Measurements from ENCODE around the gene ACBD6. TPM values are rescaled to one million over a fixed set of nuclear protein-coding genes. Genes with fewer than 3 reads are reported as not detected.

The ACBD6 gene
- total and polyA plus RNA-seq, 2 of the 4 experiments (the other 2 are of a cell fraction): 52.5 to 59.1 TPM

DNA sequence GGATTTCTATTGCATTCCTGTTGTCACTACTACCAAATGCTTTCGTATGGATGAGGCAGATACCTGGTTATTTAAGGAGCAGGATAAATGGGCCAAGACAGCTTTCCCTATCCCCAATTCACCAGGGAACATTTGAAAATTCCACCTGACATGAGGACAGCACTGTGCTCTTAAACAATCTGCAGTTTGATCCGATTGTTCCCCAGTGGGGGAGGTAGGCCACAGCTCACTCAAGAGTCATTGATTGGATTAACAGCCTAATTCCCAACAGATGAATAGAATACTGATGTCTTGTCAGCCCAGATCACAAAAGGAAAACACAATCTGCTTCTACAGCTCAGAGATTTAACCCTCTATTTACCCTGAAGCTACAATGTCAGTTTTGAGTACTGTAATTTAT is 148.4 kb downstream of the ACBD6 start:
- H3K9me1 ChIP-seq (ENCODE audit: insufficient read depth, low read length): no peaks in the 10 kb centered on the region
- no peak overlapping the region for H2AFZ ChIP-seq (replicated peaks; ENCODE audit: low read length, poor library complexity)
- no peaks in the 10 kb centered on the region for H3K9me3 ChIP-seq (ENCODE audit: control insufficient read depth, insufficient read depth, low read length)
- no peak overlapping the region for H3K4me2 ChIP-seq (ENCODE audit: low read depth, low read length)
- no peak for ATAC-seq (ENCODE audit: low read depth)
- H2BK5ac ChIP-seq (ENCODE audit: low read depth, low read length, poor library complexity, severe bottlenecking): no peak overlapping the region
- no peaks in the 10 kb centered on the region for H3K27me3 ChIP-seq (ENCODE audit: control insufficient read depth, insufficient read depth, low read length)
- no peak overlapping the region for H3K14ac ChIP-seq (replicated peaks; ENCODE audit: low read depth, low read length)
- H4K5ac ChIP-seq (ENCODE audit: low read depth, low read length): no peak overlapping the region
- H3K27ac ChIP-seq (ENCODE audit: insufficient read depth, low read length): no peak overlapping the region
- intact Hi-C loops (cut with micrococcal nuclease) (no loop called here), dilution Hi-C loops (cut with HindIII; ENCODE audit: low sequenced_read_pairs, unreplicated experiment) (no loop called here), in situ Hi-C loops (cut with MboI; ENCODE audit: low sequenced_read_pairs) (no loop called here)
- H3K4ac ChIP-seq (ENCODE audit: low read depth, low read length): no peak overlapping the region
- 0 out of 2 replicates have a peak, but pooled peaks cover 3% of the 10 kb centered on the region for H3K4me1 ChIP-seq (ENCODE audit: control insufficient read depth, insufficient read depth, low read length)
- H3K36me3 ChIP-seq (ENCODE audit: control insufficient read depth, insufficient read depth, low read length): no peaks in the 10 kb centered on the region
- no peak overlapping the region for H3K23ac ChIP-seq (ENCODE audit: low read depth, low read length)
- no peak overlapping the region for H2AK5ac ChIP-seq (ENCODE audit: low read depth, low read length)
- H4K91ac ChIP-seq (ENCODE audit: insufficient read depth, low read depth, low read length): no peak overlapping the region
- DNase-seq: no peak
- no CpG with 5 or more reads among the region's 2 CpGs for WGBS, 2 experiments (ENCODE audit: extremely low coverage in 2 of 2, insufficient read length in 1 of 2)
- no peak overlapping the region for H2AK9ac ChIP-seq (replicated peaks; ENCODE audit: low read depth, low read length, poor library complexity)
- no peak overlapping the region for H2BK120ac ChIP-seq (ENCODE audit: low read depth, low read length)
- H3K9ac ChIP-seq (ENCODE audit: low read depth, low read length): no peak overlapping the region
- no peak overlapping the region for H4K8ac ChIP-seq (ENCODE audit: low read depth in 2 of 2, low read length in 2 of 2)
- no peak overlapping the region for H2BK15ac ChIP-seq (ENCODE audit: low read depth, low read length)
- BruUV-seq (replicated peaks): no TSS peak
- H4K20me1 ChIP-seq (ENCODE audit: insufficient read depth, low read length): peaks cover 14% of the 10 kb centered on the region; the same call in 1 of the 2 replicates
- no peak overlapping the region for H3K56ac ChIP-seq (ENCODE audit: extremely low read depth, insufficient read depth, low read length)
- ChIA-PET CTCF (no interaction called here), POLR2A (ENCODE audit: unreplicated experiment) (no interaction called here)
- TF ChIP-seq MAFK (IDR thresholded peaks at IDR 0.05; ENCODE audit: low read depth, low read length): no peak
- TF ChIP-seq RFX5 (IDR thresholded peaks at IDR 0.05; ENCODE audit: low read depth, low read length): no peak
- no peak for TF ChIP-seq MAZ (IDR thresholded peaks at IDR 0.05; ENCODE audit: borderline replicate concordance, low read depth, low read length)
- TF ChIP-seq CHD1 (IDR thresholded peaks at IDR 0.05; ENCODE audit: low read depth, low read length): no peak
- no peak for TF ChIP-seq FOS (IDR thresholded peaks at IDR 0.05; ENCODE audit: low read depth, low read length)
- TF ChIP-seq SMC3 (IDR thresholded peaks at IDR 0.05; ENCODE audit: low read depth, low read length): no peak
- no peak for TF ChIP-seq POLR2A (IDR thresholded peaks at IDR 0.05; ENCODE audit: low read depth, low read length)
- no peak for TF ChIP-seq RAD21 (IDR thresholded peaks at IDR 0.05; ENCODE audit: low read length)
- no peak for TF ChIP-seq RCOR1 (IDR thresholded peaks at IDR 0.05; ENCODE audit: insufficient replicate concordance, low read length)
- no peak for TF ChIP-seq NFE2L2 (IDR thresholded peaks at IDR 0.05; ENCODE audit: low read depth, low read length)
- TF ChIP-seq CEBPB (IDR thresholded peaks at IDR 0.05; ENCODE audit: low read depth, low read length): no peak
- no peak for TF ChIP-seq BHLHE40 (IDR thresholded peaks at IDR 0.05; ENCODE audit: low read depth, low read length)
- H3K18ac ChIP-seq (ENCODE audit: low read depth, low read length): no peak overlapping the region
- H3K4me3 ChIP-seq (ENCODE audit: insufficient read depth, low read depth, low read length): no peak overlapping the region
- no peak overlapping the region for H2BK20ac ChIP-seq (ENCODE audit: low read depth, low read length)
- H3K79me1 ChIP-seq (ENCODE audit: low read depth in 1 of 2, low read length in 2 of 2): peaks cover 4 to 31% of the 10 kb centered on the region in 2 experiments; a peak in 3 of 4 replicates
